ENCODE measurements around the gene NEDD9.

The NEDD9 gene

GRCh38 chr6:11139051-11139960, 93.2 kb downstream of the NEDD9 start:
- DNase-seq = no peak

GRCh38 chr6:11136809-11137208, 95.7 kb downstream of the NEDD9 start:
- DNase-seq = no peak

Data from SHP77 (cell line).